22Rv1 (cell line): Measurements from ENCODE around the gene PRKAR1B.

ENCODE experiments used
- CTCF ChIP-seq: fragments of 450-650 bp; IDR thresholded peaks from 2 replicates; pipeline ENCODE4 v1.5.1; 2017; ENCODE audit warnings: mild to moderate bottlenecking
- ZFX ChIP-seq: fragments of 450-650 bp; IDR thresholded peaks from 2 replicates; pipeline ENCODE4 v1.6.1; 2017; ENCODE audit warnings: antibody characterized with exemption, borderline replicate concordance

DNA sequence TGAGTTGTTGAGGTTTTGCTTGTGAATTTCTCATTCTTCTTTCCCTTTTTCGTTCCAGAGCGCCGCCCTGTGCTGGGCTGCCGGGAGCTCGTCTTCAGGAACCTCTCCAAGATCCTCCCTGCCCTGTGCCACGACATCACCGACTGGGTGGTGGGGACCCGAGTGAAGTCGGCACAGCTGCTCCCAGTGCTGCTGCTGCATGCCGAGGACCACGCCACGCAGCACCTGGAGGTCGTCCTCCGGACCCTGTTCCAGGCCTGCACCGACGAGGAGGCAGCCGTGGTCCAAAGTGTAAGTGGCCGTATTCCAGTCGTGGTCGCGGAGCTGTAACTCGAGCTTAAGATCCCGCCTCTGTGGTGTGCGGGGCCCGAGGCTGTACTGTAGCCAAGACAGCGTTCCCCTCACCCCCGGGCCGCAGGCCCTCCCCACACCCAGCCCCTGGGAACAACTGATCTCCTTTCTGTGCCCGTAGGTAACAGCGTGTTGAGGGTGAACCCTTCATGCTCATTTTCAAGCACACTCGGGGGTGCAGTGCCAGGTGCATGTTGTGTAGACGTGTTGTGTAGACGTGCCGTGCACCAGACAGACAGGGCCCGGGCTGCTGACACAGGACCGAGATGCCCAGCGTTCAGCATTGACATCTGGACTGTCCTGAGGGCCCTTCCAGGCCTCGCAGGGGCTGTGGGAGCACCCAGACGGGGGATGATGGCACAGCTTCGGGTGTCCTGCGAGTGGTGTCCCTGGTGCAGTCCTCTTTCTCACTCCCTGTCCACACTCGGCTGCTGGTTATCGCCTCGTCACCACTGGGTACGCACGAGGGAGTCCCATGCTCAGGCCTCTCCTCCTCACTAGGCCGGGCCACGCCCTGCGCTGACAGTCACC lies 27.7 kb upstream of the PRKAR1B start:
- TF ChIP-seq CTCF = no peak
- no peak for TF ChIP-seq ZFX
